Subcutaneous abdominal adipose tissue (tissue), 5 donors: ENCODE data around the gene SURF2.
A peak's percentile ranks its signal among the peaks of the same experiment; 100 is the strongest.
"Not testable (repeated sequence)": the region's sequence is repeated elsewhere in the genome, so short reads cannot be mapped to it uniquely, and the experiment has no call there.

Experiments
- H3K27ac ChIP-seq: one replicate; pipeline ENCODE4 v1.7.0; 2013; ENCODE audit warnings: low read depth, mild to moderate bottlenecking, inconsistent platforms, low read length, moderate library complexity
- H3K27me3 ChIP-seq, 5 donors: one replicate each; pipeline ENCODE4 v1.7.0; 2013; ENCODE audit warnings: low read length in 5 of 5, inconsistent platforms in 1 of 5; ENCODE audit not compliant: control insufficient read depth in 5 of 5, insufficient read depth in 4 of 5
- H3K36me3 ChIP-seq, 5 donors: one replicate each; pipeline ENCODE4 v1.7.0; 2013; ENCODE audit warnings: low read length in 5 of 5; ENCODE audit not compliant: control insufficient read depth in 5 of 5, insufficient read depth in 5 of 5
- H3K4me1 ChIP-seq, 5 donors: one replicate each; pipeline ENCODE4 v1.7.0; 2013; ENCODE audit warnings: low read length in 5 of 5, mild to moderate bottlenecking in 3 of 5, moderate library complexity in 1 of 5; ENCODE audit not compliant: control insufficient read depth in 5 of 5, insufficient read depth in 5 of 5
- H3K4me3 ChIP-seq, 5 donors: one replicate each; pipeline ENCODE4 v1.7.0; 2013; ENCODE audit warnings: low read length in 5 of 5, low read depth in 1 of 5
- H3K9ac ChIP-seq, 5 donors: one replicate each; pipeline ENCODE4 v1.7.0; 2013; ENCODE audit warnings: low read length in 5 of 5, mild to moderate bottlenecking in 4 of 5, moderate library complexity in 3 of 5
- H3K9me3 ChIP-seq, 5 donors: one replicate each; pipeline ENCODE4 v1.7.0; 2013; ENCODE audit warnings: low read length in 5 of 5; ENCODE audit not compliant: control insufficient read depth in 5 of 5
- donor health status: healthy.
- donor health status: healthy.
- donor health status: healthy.
- donor health status: healthy.
- donor health status: healthy.

The SURF2 gene

GRCh38 chr9:133327021-133327420 lies 29.3 kb upstream of the SURF2 start:
- not testable (repeated sequence) for H3K27me3 ChIP-seq, H3K9ac ChIP-seq, H3K4me1 ChIP-seq, H3K9me3 ChIP-seq, H3K27ac ChIP-seq, H3K4me3 ChIP-seq
- peaks cover 4 to 23% (median 16%) of the 10 kb centered on the region in 5 donors for H3K36me3 ChIP-seq

- no peak overlapping the region for H3K9ac ChIP-seq
- H3K4me3 ChIP-seq = no peak overlapping the region
- H3K27ac ChIP-seq = no peak overlapping the region
- no peaks in the 10 kb centered on the region for H3K9me3 ChIP-seq
- H3K36me3 ChIP-seq = peaks cover 4 to 32% (median 25%) of the 10 kb centered on the region in 5 donors
- H3K27me3 ChIP-seq = no peaks in the 10 kb centered on the region
- no peaks in the 10 kb centered on the region for H3K4me1 ChIP-seq
These were observed 28.4 kb upstream of the SURF2 start for GRCh38 chr9:133327834-133328484.

GRCh38 chr9:133329306-133330156 lies 26.8 kb upstream of the SURF2 start:
- not testable (repeated sequence) for H3K27ac ChIP-seq, H3K9ac ChIP-seq, H3K4me3 ChIP-seq, H3K9me3 ChIP-seq, H3K4me1 ChIP-seq, H3K27me3 ChIP-seq
- peaks cover 4 to 48% (median 41%) of the 10 kb centered on the region in 5 donors for H3K36me3 ChIP-seq

- no peak overlapping the region for H3K27ac ChIP-seq
- H3K4me1 ChIP-seq = peaks cover 3 to 17% (median 14%) of the 10 kb centered on the region in 5 donors
- no peak overlapping the region for H3K4me3 ChIP-seq
- H3K9me3 ChIP-seq = no peaks in the 10 kb centered on the region
- peaks cover 4 to 48% (median 42%) of the 10 kb centered on the region in 5 donors for H3K36me3 ChIP-seq
- H3K9ac ChIP-seq = no peak overlapping the region
- no peaks in the 10 kb centered on the region for H3K27me3 ChIP-seq
These were observed 25.1 kb upstream of the SURF2 start for GRCh38 chr9:133331221-133331620.

- peaks cover 4 to 48% (median 42%) of the 10 kb centered on the region in 5 donors for H3K36me3 ChIP-seq
- no peak overlapping the region for H3K4me3 ChIP-seq
- H3K27me3 ChIP-seq = no peaks in the 10 kb centered on the region
- no peak overlapping the region for H3K9ac ChIP-seq
- H3K9me3 ChIP-seq = no peaks in the 10 kb centered on the region
- no peak overlapping the region for H3K27ac ChIP-seq
- H3K4me1 ChIP-seq = peaks cover 3 to 22% (median 20%) of the 10 kb centered on the region in 5 donors
These were observed 24.5 kb upstream of the SURF2 start for GRCh38 chr9:133331641-133332380.

GRCh38 chr9:133332381-133332730 lies 24.0 kb upstream of the SURF2 start:
- Histone ChIP-seq H3K9ac (no peak overlapping the region), H3K36me3 (peaks cover 4 to 48% (median 42%) of the 10 kb centered on the region in 5 donors), H3K27ac (no peak overlapping the region), H3K4me3 (no peak overlapping the region), H3K4me1 (peaks cover 3 to 23% (median 21%) of the 10 kb centered on the region in 5 donors), H3K27me3 (no peaks in the 10 kb centered on the region), H3K9me3 (no peaks in the 10 kb centered on the region)

- Histone ChIP-seq H3K27ac (no peak overlapping the region), H3K4me3 (no peak overlapping the region), H3K36me3 (peaks cover 4 to 48% (median 42%) of the 10 kb centered on the region in 5 donors), H3K9ac (no peak overlapping the region), H3K9me3 (no peaks in the 10 kb centered on the region), H3K27me3 (no peaks in the 10 kb centered on the region), H3K4me1 (peaks cover 3 to 23% (median 21%) of the 10 kb centered on the region in 5 donors)
These were observed 23.3 kb upstream of the SURF2 start for GRCh38 chr9:133333011-133333410.

- peak overlapping the region in 1 of 5 donors; percentile 30 for H3K9ac ChIP-seq
- H3K4me3 ChIP-seq = no peak overlapping the region
- H3K27ac ChIP-seq = no peak overlapping the region
- H3K27me3 ChIP-seq = no peaks in the 10 kb centered on the region
- H3K9me3 ChIP-seq = no peaks in the 10 kb centered on the region
- H3K4me1 ChIP-seq = peaks cover 3 to 23% (median 21%) of the 10 kb centered on the region in 5 donors
- H3K36me3 ChIP-seq = peaks cover 4 to 48% (median 42%) of the 10 kb centered on the region in 5 donors
These were observed 22.8 kb upstream of the SURF2 start for GRCh38 chr9:133333566-133333965.

GRCh38 chr9:133334161-133334560 lies 22.2 kb upstream of the SURF2 start:
- Histone ChIP-seq H3K4me1 (peaks cover 3 to 29% (median 26%) of the 10 kb centered on the region in 5 donors), H3K27ac (no peak overlapping the region), H3K36me3 (peaks cover 4 to 51% (median 43%) of the 10 kb centered on the region in 5 donors), H3K9ac (no peak overlapping the region), H3K4me3 (no peak overlapping the region), H3K9me3 (no peaks in the 10 kb centered on the region), H3K27me3 (no peaks in the 10 kb centered on the region)
